HCEC 1CT (cell line): Measurements from ENCODE around the gene TOP1.

Experiments used
- DNase-seq: peaks from one replicate; pipeline ENCODE4 v3.0.0-alpha.2; 2017

The TOP1 gene

DNA sequence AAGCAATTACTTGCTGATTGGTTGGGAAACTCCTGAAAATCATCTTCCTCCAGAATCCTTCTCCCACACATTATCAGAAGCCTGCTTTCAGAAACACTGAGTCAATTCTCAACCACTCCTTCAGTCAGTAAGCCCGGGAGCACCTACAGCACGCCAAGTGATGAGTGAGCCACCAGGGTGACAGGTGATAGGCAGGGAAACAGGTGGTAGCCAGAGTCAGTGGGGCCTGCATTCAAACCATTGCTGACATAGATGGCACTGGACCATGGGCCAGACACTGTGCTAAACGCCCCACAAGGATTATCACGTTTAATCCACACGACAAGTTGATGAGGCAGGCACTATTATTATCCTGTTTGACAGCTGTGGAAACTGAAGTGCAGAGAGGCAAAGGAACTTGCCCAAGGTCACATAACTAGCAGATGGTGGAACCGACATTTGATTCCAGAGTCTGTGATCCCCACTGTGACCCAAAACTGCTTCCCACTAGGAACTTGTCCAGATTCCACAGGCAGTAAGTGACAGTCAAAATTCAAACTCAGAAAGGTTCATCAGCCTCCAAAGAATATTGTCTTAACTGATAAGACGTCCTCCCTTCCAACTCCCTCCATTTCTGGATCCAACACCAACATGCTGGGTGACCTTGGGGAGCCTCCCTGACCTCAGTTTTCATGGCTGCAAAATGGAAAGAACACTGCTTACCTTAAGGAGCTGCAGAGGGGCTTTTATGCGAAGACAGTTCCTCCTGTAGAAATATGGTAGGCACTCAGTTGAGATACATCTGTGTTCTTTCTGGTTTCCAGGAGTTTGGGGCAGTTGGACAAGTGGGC lies 23.9 kb upstream of the TOP1 start:
- peak; percentile 35 for DNase-seq

DNA sequence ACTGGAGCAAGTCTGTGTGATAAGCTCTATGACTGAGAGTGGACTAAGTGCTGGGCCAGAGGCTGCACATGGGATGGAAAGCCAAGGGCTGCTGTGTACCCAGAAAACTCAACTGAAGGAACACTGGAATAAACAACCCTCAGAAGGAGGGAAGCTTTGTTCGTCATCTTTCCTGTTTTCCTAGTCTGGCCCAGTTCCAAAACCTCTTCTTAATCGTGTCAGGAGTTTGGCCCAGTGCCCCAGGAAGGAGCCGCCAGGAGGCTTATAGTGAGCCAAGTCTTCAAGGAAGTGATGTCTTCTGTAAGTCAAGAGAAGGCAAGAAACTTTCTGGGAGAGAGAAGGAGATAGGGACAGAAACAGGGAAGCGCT lies 23.3 kb upstream of the TOP1 start:
- peak; percentile 99 for DNase-seq

DNA sequence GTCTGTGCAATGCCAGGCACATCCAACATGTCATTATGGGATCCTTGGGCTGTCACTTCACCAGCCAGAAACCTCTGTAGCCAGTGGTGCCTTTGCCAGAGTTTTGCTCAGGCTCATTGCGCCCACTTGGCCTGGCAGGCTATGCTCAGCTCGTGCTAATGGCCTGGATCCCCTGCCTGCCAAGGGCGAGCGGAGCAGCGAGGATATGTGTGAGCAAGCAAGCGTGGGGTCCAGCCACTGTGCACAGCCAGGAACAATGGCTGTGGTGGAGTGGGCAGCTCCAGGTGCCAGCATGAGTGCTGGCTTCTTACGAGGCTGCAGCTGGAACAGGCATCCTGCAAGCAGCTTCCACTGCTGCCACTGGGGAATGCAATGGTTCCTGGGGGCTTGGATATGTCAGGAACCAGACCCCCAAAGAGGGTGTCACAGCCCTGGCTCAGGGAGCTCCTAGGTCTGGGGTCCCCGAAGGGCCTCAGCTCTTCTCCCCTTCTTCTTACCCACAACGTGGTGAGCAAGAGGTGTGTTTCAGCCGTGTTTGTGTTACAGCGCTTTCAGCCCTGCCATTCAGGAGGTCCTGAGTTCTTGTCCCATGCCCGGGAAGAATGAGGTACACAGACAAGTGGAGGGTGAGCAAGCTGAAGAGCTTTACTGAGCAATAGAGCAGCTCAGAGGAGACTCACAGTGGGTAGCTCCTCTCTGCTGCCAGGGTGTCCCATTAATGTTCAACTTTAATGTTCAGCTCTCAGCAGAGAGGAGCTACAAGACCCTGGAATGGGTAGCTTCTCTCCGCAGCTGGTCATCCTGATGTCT lies 22.3 kb upstream of the TOP1 start:
- DNase-seq = no peak

DNA sequence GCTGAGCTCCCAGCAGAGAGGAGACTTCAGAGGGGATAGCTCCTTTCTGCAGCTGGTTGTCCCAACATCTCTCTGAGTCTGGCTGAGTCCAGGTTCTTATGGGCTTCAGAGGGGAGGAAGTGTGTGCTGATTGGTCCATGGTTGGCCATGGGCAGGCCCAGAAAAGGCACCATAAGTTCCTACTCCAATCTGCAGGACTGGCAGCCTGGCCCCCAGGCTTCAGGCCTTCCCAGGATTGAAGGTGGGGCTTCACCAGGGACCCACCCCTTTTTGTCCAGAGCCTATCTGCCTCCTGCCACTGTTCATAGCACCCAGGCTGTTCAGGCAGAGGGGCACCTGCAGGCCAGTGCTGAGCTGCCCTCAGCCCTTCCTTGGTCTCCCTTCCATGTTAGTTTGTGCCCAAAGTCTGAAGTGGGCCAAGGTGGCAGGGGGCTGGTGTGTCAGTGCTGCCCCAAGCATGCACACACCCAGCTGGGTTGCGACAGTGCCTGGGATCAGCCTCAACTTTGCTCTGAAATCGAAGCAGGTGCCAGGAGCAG lies 21.6 kb upstream of the TOP1 start:
- no peak for DNase-seq

DNA sequence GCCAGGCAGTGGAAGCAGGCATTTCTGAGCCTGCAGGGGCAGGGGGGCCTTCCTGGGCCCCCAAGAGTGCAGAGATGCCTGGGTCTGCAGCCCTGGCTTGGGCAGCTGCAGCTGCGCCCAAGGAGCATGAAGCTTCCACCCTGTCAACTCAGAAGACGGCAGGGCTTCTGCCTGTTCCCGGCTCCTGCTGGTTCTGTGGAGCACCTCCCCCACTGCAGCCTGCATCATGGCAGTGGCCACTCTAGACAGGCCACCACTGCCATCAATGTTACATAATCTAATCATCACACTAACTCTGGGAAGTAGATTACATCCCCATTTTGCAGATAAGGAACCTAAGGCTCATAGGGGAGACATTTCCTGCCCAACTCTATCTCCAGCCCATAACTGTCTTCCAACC lies 21.1 kb upstream of the TOP1 start:
- DNase-seq = no peak

DNA sequence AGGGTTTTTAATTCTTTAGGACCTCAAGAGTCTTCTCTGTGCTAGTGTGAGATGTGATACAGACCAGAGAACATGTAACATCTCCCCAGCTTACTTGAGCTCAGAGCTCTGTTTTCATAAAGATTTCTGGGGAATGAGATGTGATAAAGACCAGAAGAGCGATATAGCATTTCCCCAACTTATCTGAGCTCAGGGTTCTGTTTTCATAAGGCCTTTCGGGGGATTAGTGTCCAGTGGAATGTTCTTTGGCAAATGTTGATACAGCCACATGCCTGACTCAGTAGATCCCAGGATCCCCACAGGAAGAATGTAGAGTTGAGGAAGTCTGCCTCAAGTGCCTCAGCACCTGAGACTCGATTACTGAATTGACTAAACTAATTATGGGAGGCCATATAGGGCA lies 18.7 kb upstream of the TOP1 start:
- DNase-seq = peak; percentile 50

DNA sequence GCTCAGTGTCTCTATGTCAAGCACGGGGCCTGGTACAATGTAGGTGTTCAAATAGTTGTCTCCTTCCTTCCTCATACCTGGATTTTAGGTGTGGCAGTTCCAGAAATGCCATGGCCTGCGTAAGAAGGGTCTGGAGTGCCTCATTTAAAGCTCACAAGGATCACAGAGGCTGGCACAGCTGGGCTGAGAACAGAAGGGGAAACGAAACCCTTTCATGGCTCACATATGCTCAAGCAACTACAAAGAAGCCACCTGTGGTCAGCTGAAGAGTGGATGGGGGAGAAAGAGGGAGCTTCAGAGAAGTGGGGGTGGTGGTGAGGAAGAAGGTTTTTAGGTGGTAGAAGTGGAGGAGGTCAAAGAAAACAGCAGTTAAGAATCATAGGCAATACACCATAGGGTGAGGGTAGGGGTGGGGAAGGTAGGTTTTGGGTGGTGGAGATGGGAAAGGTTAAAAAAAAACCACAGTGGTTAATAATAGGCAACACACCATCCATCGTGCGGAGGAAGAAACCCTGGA lies 17.0 kb upstream of the TOP1 start:
- DNase-seq = no peak

DNA sequence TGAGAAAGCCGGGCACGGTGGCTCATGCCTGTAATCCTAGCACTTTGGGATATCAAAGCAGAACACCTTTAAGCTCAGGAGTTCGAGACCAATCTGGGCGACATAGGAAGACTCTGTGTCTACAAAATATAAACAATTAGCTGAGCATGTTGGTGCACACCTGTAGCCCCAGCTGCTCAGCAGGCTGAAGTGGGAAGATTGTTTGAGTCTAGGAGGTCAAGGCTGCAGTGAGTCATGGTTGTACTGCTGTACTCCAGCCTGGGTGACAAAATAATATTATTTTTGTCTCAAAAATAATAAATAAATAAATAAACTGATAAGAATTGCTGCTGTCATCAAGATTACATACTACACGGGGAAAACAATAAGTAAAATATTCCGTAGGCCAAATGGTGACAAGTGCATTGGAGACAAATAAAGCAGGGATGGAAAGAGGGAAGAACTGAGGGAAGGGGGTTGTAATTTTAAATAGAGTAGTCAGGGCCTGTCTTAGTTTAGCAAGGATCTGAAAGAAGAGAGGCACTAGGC lies 14.0 kb upstream of the TOP1 start:
- no peak for DNase-seq

DNA sequence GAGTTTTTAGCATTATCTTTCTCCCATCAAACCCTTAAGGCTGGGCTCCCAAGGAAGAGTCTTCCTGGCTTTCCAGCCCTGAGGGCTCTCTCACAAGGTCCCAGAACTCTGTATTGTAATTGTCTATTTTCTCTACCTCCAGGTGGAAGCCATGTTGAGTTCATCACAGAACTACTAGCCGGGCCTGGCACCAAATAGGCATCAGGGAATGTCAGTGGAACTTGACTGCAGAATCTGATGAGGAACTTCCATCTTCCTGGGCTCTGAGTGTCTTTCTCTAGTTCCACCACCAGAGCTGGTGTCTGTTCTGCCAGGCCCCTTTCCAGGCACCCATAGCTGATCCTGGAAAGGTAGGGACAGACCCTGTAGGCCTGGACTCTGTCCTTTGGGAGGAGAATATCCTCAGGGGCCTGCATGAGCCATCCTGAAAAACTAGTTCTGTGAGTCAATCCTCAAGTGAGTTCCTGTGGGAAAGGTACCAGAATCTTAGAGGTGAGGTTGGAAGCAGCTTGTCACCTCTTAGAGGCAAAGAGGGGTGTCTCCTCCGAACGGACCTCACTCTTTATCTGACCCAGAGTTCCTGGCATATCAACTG lies 11.1 kb upstream of the TOP1 start:
- DNase-seq = no peak

DNA sequence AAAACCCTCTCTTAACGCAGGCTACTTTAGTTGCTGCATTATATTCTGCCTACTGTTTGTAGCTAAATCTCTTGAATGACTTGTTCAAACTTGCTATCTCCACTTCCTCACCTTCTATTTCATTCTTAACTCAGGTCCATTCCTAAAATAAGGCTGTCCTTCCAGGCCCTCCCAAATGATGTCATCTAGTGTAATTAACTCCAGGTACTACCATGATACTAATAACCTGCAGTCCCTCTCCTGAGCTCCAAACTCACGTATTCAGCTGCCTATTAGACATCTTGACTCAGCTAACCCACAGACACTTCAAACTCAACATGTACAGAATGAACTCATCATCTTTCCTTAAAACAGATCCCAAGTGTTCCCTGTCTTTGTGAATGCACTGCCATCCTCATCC lies 10.5 kb upstream of the TOP1 start:
- no peak for DNase-seq

DNA sequence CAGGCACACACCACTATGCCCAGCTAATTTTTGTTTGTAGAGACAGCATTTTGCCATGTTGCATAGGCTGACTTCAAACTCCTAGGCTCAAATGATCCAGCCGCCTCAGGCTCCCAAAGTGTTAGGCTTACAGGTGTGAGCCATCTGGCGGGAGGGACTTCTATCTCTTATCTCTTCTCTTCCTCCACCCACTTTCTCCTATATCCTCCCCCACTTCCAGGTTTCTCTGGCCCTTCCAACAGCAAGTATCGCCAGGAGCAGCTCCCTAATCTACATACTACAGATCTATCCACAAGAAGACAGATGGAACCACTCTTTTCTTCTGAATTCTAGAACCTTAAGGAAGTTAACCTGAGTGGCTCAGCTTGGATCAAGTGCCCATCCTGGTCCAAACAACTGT lies 5.1 kb upstream of the TOP1 start:
- no peak for DNase-seq

DNA sequence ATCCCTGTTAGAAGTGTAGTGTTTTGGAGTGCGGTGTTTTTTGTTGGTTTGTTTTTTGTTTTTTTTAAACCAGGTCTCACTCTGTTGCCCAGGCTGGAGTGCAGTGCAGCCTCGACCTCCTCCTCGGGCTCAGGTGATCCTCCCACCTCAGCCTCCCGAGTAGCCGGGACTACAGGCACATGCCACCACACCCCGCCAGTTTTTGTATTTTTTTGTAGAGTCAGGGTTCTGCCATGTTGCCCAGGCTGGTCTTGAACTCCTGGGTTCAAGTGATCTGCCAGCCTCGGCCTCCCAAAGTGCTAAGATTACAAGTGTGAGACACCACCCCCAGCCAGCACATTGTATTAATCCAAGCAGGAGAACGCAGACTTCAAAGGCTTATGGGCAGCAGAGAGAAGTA lies 1.3 kb upstream of the TOP1 start:
- DNase-seq = no peak

DNA sequence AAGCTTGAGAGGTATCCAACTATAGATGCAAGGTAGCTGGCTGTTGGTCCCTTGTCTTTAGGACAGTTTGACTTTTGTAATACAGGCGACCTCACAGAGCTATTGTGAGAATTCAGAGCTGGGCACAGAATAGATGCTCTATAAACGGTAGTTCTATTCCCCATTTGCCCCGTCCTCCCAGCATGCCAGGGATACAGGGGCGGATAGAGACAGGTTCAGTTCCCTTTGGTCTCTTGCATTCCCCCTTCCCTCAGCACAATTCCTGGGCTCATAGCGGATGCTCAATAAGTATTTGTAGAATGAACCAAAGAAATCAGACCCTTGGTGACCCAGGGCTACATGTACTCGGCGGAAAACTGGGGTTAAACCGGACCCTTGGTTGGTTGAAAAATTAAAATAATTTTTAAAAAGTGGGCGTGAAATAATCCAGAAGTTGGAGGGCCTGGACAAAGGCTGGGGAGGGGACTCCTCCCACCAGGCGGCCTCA lies 707 bp upstream of the TOP1 start:
- no peak for DNase-seq

DNA sequence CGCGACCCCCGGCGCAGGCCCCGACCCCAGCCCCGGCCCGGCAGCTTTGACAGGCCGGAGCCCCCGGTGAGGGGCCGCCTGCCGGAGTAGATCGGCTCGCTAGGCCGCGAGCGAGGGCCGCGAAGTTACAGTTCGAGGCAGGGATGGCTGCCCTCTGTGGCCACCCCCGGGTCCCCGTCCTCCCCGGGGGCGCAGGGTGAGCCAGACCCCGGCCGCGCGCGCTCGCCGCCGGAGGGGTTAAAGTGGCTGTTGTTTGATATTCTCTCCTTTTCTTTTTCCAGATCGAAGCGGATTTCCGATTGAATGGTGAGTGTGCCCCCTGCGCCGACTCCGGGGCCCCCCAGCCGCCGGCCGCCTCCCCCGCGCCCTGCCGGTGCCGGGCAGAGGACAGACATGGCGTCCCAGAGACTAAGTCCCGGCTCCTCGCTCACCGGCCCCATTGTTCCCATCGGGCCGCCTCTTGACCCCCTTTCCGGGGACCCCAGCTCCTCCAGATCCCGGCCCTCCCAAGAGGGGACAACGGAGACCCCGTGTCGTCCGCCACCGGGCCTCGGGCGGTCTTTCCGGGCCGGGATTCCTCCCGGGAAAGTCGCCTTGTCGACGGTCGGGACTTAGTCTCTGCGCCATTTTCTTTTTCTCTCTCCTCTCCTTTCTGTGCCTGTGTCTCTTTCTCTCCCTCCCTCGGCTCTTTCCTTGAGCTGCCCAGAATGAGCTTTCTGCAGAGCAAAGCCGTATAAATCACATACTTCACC lies 704 bp downstream of the TOP1 start:
- DNase-seq = no peak

DNA sequence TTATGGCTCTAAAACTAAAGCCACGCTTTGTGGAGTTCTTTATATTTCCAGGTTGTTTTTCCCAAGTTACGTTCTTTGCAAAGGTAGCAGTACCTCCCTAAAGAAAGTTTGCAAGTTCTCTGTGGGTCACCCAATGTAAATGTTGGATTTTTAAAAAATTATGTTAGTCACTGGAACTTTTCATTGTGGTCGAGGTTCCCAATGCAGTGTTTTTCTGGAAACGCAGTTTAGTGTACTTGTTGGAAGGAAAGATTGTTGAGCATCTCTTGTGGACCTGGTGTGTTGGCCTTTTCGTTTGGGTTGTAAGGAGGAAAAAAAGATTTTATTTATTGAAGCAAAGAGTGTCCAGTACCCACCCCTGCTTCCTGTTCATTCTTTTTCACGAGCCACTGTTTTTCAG lies 1.4 kb downstream of the TOP1 start:
- DNase-seq = no peak

DNA sequence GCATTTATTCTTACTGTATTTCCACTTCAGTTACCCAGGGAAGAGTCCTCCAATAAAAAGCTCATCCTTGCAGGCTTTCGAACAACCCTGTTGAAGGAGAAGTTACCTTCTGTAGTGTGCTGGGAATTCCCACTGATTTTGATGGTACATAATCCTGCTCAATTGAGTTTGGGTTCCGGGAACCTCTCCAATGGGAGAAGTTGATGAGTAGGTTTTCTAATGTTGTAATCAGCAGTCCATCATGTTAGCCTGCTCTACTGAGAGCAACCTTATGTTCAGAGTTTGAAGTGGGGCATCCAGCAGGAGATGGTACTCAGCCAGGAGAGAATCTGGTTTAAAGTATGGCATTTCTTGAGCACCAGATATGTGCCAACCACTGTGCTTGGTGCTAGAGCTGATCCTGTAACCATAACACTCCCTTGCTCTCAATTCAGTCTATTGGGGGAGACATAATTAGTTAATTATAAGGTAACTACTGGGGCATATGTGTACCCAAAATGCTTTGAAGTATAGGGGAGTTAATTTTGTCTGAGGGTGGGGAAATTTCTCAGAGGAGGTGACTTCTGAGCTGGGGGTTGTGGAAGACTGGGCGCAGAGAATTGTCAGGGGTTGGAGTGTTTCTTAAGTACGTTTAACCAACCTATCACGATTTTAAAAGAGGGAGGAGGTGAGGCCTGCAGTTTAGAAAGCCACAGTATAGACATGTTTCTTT lies 2.1 kb downstream of the TOP1 start:
- peak; percentile 69 for DNase-seq

DNA sequence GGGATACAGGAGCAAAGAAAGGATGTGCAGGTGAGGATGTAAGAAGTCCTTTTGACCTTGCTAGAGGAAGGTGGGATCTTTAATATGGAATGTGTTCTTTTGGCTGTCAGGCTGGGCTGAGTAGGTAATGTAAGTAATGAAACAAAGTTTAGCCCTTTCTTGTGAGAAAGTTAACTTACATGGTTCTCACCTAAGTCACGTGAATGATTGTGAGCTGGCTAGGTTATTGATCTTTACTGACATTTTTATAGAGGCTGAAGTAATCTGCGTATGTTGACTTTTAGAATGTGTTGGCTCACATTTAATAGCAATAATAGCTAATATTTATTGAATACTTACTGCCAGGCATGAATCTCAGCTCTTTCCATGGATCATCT lies 2.6 kb downstream of the TOP1 start:
- no peak for DNase-seq

DNA sequence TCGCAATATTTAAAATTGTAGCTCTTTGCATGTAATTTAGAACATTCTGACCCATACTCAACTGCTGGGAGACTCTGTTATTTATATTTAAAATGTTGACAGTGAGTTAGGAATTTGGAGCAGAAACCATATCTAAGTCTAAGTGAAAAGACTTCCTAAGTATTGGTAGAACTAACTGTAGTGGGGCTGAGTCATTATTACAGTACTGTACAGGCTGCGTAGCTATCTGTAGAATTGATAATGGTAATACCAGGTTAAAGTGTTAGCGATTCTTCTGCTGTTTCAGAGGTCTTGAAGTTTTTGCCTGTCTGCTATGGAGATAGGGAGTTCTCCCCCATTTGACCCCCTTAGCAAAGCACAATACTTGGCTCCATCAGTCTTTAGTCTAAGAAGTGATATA lies 3.6 kb downstream of the TOP1 start:
- DNase-seq = no peak

DNA sequence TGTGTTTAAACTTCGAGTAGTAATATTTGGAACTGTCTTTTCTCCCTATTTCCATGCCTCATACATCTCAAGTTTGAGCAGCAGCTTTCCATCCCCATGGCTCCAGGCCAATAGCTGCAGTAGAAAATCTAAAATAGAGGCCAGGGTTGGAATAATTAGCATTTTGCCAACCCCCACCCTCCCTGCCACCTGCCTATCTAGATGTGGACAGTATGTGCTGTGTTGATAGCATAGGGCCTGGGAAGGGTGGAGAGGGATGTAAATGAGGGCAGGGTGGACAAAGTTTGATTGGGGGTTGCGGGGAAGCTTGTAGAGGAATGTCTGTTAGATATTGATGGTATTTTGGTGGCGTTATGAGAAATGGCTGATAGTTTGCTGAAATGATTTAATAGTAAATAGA lies 5.6 kb downstream of the TOP1 start:
- no peak for DNase-seq

DNA sequence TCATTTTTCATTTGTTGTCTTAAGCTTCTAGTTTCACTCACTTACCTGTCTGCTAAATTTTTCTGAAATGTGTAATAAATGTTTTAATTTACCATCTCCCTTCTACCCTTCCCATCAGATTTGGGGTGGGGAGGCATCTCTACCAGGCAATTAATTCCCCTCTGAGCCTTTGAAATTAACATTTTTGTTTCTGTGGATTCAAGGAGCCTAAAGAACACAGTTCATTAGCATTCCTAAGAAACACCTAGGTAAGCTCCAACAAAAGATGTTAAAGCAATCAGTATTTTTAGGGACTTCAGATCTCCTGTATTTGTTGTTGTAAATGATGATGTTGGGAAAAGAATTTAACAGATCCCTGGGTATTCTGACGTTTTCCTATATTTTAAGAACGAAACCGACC lies 6.6 kb downstream of the TOP1 start:
- no peak for DNase-seq

DNA sequence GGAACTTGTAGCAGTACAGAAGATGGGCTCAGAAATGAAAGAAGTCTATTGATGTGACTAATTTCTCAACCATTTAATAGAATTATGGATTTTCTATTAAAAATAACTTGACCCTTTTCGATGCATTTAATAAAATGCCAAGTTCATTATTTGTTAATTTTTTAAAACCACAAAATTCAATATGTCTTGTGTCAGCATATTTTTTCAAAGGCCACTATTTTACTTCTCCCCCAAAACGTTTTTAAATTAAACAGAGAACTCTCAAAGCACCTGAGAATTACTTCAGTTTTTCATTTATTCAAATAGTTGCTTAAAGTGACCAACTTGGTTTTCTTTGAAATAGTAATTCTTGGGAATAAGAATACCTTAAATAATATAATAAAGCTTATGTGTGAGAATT lies 8.6 kb downstream of the TOP1 start:
- DNase-seq = no peak
